Activated CD4-positive, alpha-beta memory T cell treated with anti-CD3 and anti-CD28 coated beads, Interleukin-2, amount 10 ng/mL, durations not matched to agents 7 days and 5 days (primary cell): ENCODE data around the gene FOLH1. TPM values are rescaled to one million over a fixed set of nuclear protein-coding genes. Genes with fewer than 3 reads are reported as not detected.
"Not testable (repeated sequence)": the region's sequence is repeated elsewhere in the genome, so short reads cannot be mapped to it uniquely, and the experiment has no call there.

Source experiments
- CTCF ChIA-PET: fragments of 350-600 bp; sonication (Branson Sonifier 250); formaldehyde crosslinking; loops from one replicate; lab custom pipeline; 2021; ENCODE audit warnings: antibody characterized with exemption, inconsistent platforms; lab: Charles Lee
- POLR2A ChIA-PET: fragments of 350-600 bp; sonication (Branson Sonifier 250); formaldehyde crosslinking; loops from one replicate; lab custom pipeline; 2021; ENCODE audit warnings: antibody characterized with exemption; lab: Charles Lee
- DNase-seq: peaks from one replicate; pipeline ENCODE4 v3.0.0-alpha.2; 2020
- H3K27ac Mint-ChIP-seq: one replicate; pipeline ENCODE4 v1.8.0; 2021; ENCODE audit warnings: mild to moderate bottlenecking, mixed read lengths
- H3K27me3 Mint-ChIP-seq: one replicate; pipeline ENCODE4 v1.8.0; 2021; ENCODE audit warnings: mixed read lengths
- H3K36me3 Mint-ChIP-seq: one replicate; pipeline ENCODE4 v1.8.0; 2021; ENCODE audit warnings: low read depth, mixed read lengths
- H3K4me1 Mint-ChIP-seq: one replicate; pipeline ENCODE4 v1.8.0; 2021; ENCODE audit warnings: mixed read lengths
- H3K4me3 Mint-ChIP-seq: one replicate; pipeline ENCODE4 v1.8.0; 2021; ENCODE audit warnings: mild to moderate bottlenecking, mixed read lengths
- H3K9me3 Mint-ChIP-seq: one replicate; pipeline ENCODE4 v1.8.0; 2021; ENCODE audit warnings: mixed read lengths
- total RNA-seq, 2 experiments: library from RNA; stranded (reverse); gene quantifications; one replicate each; pipeline ENCODE4 v1.2.3, GENCODE V29; 2021

FOLH1 gene
- total RNA-seq = not detected

- ChIA-PET POLR2A (no interaction called here), CTCF (no interaction called here)
- H3K27ac Mint-ChIP-seq = no peak within 1 kb of the TSS
- H3K36me3 Mint-ChIP-seq = no peaks in the 10 kb centered on the region
- no peak within 1 kb of the TSS for H3K4me3 Mint-ChIP-seq
- no peaks in the 10 kb centered on the region for H3K4me1 Mint-ChIP-seq
- no peak for DNase-seq
- peaks cover 5% of the 10 kb centered on the region for H3K27me3 Mint-ChIP-seq
- no peaks in the 10 kb centered on the region for H3K9me3 Mint-ChIP-seq
Measured at GRCh38 chr11:49208006-49208721, at the start of gene FOLH1. FOLH1 (minus strand) TSS chr11:49208602; CDS start chr11:49208409, 193 bp downstream.

GRCh38 chr11:49255148-49255547 lies 46.7 kb upstream of the FOLH1 start:
- CTCF ChIA-PET, DNase-seq, H3K36me3 Mint-ChIP-seq, H3K4me3 Mint-ChIP-seq, H3K4me1 Mint-ChIP-seq, POLR2A ChIA-PET, H3K27me3 Mint-ChIP-seq, H3K27ac Mint-ChIP-seq, H3K9me3 Mint-ChIP-seq: not testable (repeated sequence)

- H3K36me3 Mint-ChIP-seq, H3K4me3 Mint-ChIP-seq, POLR2A ChIA-PET: not testable (repeated sequence)
Measured at GRCh38 chr11:49251212-49251611, 42.8 kb upstream of the FOLH1 start.

GRCh38 chr11:49250398-49251115 lies 42.2 kb upstream of the FOLH1 start:
- H3K9me3 Mint-ChIP-seq, POLR2A ChIA-PET, H3K27ac Mint-ChIP-seq, DNase-seq, H3K27me3 Mint-ChIP-seq, H3K36me3 Mint-ChIP-seq, H3K4me3 Mint-ChIP-seq, CTCF ChIA-PET, H3K4me1 Mint-ChIP-seq: not testable (repeated sequence)

More at GRCh38 chr11:49251212-49251611, 42.8 kb upstream of the FOLH1 start:
- H3K4me1 Mint-ChIP-seq, H3K27ac Mint-ChIP-seq, DNase-seq, H3K9me3 Mint-ChIP-seq, H3K27me3 Mint-ChIP-seq, CTCF ChIA-PET: not testable (repeated sequence)

GRCh38 chr11:49249363-49249762 lies 41.0 kb upstream of the FOLH1 start:
- H3K4me3 Mint-ChIP-seq, POLR2A ChIA-PET, H3K27ac Mint-ChIP-seq, CTCF ChIA-PET, H3K4me1 Mint-ChIP-seq, H3K36me3 Mint-ChIP-seq, H3K27me3 Mint-ChIP-seq, DNase-seq, H3K9me3 Mint-ChIP-seq: not testable (repeated sequence)

- CTCF ChIA-PET, H3K27ac Mint-ChIP-seq: not testable (repeated sequence)
Measured at GRCh38 chr11:49233685-49234084, 25.3 kb upstream of the FOLH1 start.

GRCh38 chr11:49233019-49233418 lies 24.6 kb upstream of the FOLH1 start:
- H3K27ac Mint-ChIP-seq, CTCF ChIA-PET, H3K4me1 Mint-ChIP-seq: not testable (repeated sequence)

More at GRCh38 chr11:49233685-49234084, 25.3 kb upstream of the FOLH1 start:
- DNase-seq, H3K4me1 Mint-ChIP-seq, H3K4me3 Mint-ChIP-seq, POLR2A ChIA-PET, H3K36me3 Mint-ChIP-seq, H3K27me3 Mint-ChIP-seq, H3K9me3 Mint-ChIP-seq: not testable (repeated sequence)

GRCh38 chr11:49231725-49232124 lies 23.3 kb upstream of the FOLH1 start:
- CTCF ChIA-PET = not testable (repeated sequence)

More at GRCh38 chr11:49233019-49233418, 24.6 kb upstream of the FOLH1 start:
- DNase-seq, POLR2A ChIA-PET, H3K27me3 Mint-ChIP-seq, H3K36me3 Mint-ChIP-seq, H3K4me3 Mint-ChIP-seq, H3K9me3 Mint-ChIP-seq: not testable (repeated sequence)

GRCh38 chr11:49230534-49230933 lies 22.1 kb upstream of the FOLH1 start:
- H3K4me3 Mint-ChIP-seq, H3K36me3 Mint-ChIP-seq, H3K27me3 Mint-ChIP-seq, CTCF ChIA-PET, H3K9me3 Mint-ChIP-seq, DNase-seq, H3K27ac Mint-ChIP-seq, H3K4me1 Mint-ChIP-seq, POLR2A ChIA-PET: not testable (repeated sequence)

More at GRCh38 chr11:49231725-49232124, 23.3 kb upstream of the FOLH1 start:
- H3K27ac Mint-ChIP-seq, H3K9me3 Mint-ChIP-seq, POLR2A ChIA-PET, DNase-seq, H3K36me3 Mint-ChIP-seq, H3K27me3 Mint-ChIP-seq, H3K4me1 Mint-ChIP-seq, H3K4me3 Mint-ChIP-seq: not testable (repeated sequence)

GRCh38 chr11:49230001-49230400 lies 21.6 kb upstream of the FOLH1 start:
- CTCF ChIA-PET, H3K27ac Mint-ChIP-seq, POLR2A ChIA-PET, H3K36me3 Mint-ChIP-seq, H3K4me1 Mint-ChIP-seq, DNase-seq, H3K27me3 Mint-ChIP-seq, H3K9me3 Mint-ChIP-seq, H3K4me3 Mint-ChIP-seq: not testable (repeated sequence)

GRCh38 chr11:49229136-49229535 lies 20.7 kb upstream of the FOLH1 start:
- H3K27ac Mint-ChIP-seq, H3K27me3 Mint-ChIP-seq, DNase-seq, CTCF ChIA-PET, H3K36me3 Mint-ChIP-seq, H3K4me3 Mint-ChIP-seq, H3K4me1 Mint-ChIP-seq, H3K9me3 Mint-ChIP-seq, POLR2A ChIA-PET: not testable (repeated sequence)

GRCh38 chr11:49225255-49225785 lies 16.9 kb upstream of the FOLH1 start:
- H3K36me3 Mint-ChIP-seq, POLR2A ChIA-PET, H3K9me3 Mint-ChIP-seq, DNase-seq, H3K27me3 Mint-ChIP-seq, H3K4me3 Mint-ChIP-seq, CTCF ChIA-PET, H3K27ac Mint-ChIP-seq, H3K4me1 Mint-ChIP-seq: not testable (repeated sequence)

GRCh38 chr11:49221112-49221511 lies 12.7 kb upstream of the FOLH1 start:
- Mint-ChIP-seq H3K27ac (no peak overlapping the region), H3K4me1 (no peaks in the 10 kb centered on the region), H3K9me3 (no peaks in the 10 kb centered on the region), H3K4me3 (no peak overlapping the region), H3K27me3 (no peaks in the 10 kb centered on the region), H3K36me3 (no peaks in the 10 kb centered on the region)
- CTCF ChIA-PET = no interaction called here
- POLR2A ChIA-PET = no interaction called here
- DNase-seq = no peak
